GM21526 (cell line): ENCODE results near the gene CCBE1.
"Not testable (repeated sequence)": the region's sequence is repeated elsewhere in the genome, so short reads cannot be mapped to it uniquely, and the experiment has no call there.

Experiments used
- ATAC-seq: cut with Tn5 transposase; IDR thresholded peaks from one replicate; pipeline ENCODE4 v1.9.1; 2021; ENCODE audit warnings: moderate library complexity; ENCODE audit not compliant: unreplicated experiment, low FRiP score

Gene CCBE1

GRCh38 chr18:59659508-59660170, 37.6 kb downstream of the CCBE1 start:
- ATAC-seq, result no peak

GRCh38 chr18:59658941-59659340, 38.3 kb downstream of the CCBE1 start:
- no peak for ATAC-seq

- peak; percentile 66 for ATAC-seq
Measured at GRCh38 chr18:59657012-59657411, 40.2 kb downstream of the CCBE1 start.

- ATAC-seq, result no peak
Measured at GRCh38 chr18:59656373-59656887, 40.8 kb downstream of the CCBE1 start.

GRCh38 chr18:59655676-59656075, 41.5 kb downstream of the CCBE1 start:
- no peak for ATAC-seq

GRCh38 chr18:59651071-59651470, 46.2 kb downstream of the CCBE1 start:
- ATAC-seq, result no peak

GRCh38 chr18:59650266-59650820, 46.9 kb downstream of the CCBE1 start:
- ATAC-seq, result no peak

GRCh38 chr18:59649591-59649990, 47.6 kb downstream of the CCBE1 start:
- no peak for ATAC-seq

- ATAC-seq, result not testable (repeated sequence)
Measured at GRCh38 chr18:59648469-59648868, 48.8 kb downstream of the CCBE1 start.

- ATAC-seq, result no peak
Measured at GRCh38 chr18:59646963-59647307, 50.3 kb downstream of the CCBE1 start.

GRCh38 chr18:59646228-59646962, 50.8 kb downstream of the CCBE1 start:
- ATAC-seq, result no peak

GRCh38 chr18:59643740-59644139, 53.5 kb downstream of the CCBE1 start:
- ATAC-seq, result no peak

GRCh38 chr18:59640721-59641120, 56.5 kb downstream of the CCBE1 start:
- no peak for ATAC-seq

GRCh38 chr18:59639821-59640220, 57.4 kb downstream of the CCBE1 start:
- ATAC-seq, result no peak

- no peak for ATAC-seq
Measured at GRCh38 chr18:59639136-59639535, 58.1 kb downstream of the CCBE1 start.

GRCh38 chr18:59633961-59634485, 63.2 kb downstream of the CCBE1 start:
- no peak for ATAC-seq

- no peak for ATAC-seq
Measured at GRCh38 chr18:59633317-59633716, 63.9 kb downstream of the CCBE1 start.

- ATAC-seq, result no peak
Measured at GRCh38 chr18:59631583-59632181, 65.5 kb downstream of the CCBE1 start.

- ATAC-seq, result no peak
Measured at GRCh38 chr18:59629894-59630293, 67.3 kb downstream of the CCBE1 start.

- ATAC-seq, result no peak
Measured at GRCh38 chr18:59628995-59629394, 68.2 kb downstream of the CCBE1 start.

GRCh38 chr18:59627414-59627813, 69.8 kb downstream of the CCBE1 start:
- no peak for ATAC-seq
